ENCODE results near the gene ARL8B.
A peak's percentile ranks its signal among the peaks of the same experiment; 100 is the strongest.
"Not testable (repeated sequence)": the region's sequence is repeated elsewhere in the genome, so short reads cannot be mapped to it uniquely, and the experiment has no call there.

Gene ARL8B

DNA sequence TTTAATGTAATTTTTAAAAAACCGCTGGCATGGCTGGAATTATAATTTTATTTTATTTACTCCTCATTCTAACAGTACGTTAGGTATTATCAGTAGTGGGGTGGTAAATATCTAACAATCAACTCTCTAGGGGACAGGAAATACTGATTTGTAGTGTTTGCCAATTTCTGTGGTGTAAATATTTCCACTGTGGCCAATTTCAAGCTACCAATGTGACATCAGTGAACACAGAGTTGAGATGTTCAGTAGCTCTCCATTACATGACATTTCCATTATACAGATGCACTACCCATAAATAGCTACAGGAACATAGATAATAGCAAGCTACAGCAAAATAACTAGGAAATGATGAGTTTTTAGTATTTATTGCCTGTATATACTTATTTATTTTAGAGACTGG lies 10.0 kb upstream of the ARL8B start:
- DNase-seq (ENCODE audit: low spot score) = no peak

DNA sequence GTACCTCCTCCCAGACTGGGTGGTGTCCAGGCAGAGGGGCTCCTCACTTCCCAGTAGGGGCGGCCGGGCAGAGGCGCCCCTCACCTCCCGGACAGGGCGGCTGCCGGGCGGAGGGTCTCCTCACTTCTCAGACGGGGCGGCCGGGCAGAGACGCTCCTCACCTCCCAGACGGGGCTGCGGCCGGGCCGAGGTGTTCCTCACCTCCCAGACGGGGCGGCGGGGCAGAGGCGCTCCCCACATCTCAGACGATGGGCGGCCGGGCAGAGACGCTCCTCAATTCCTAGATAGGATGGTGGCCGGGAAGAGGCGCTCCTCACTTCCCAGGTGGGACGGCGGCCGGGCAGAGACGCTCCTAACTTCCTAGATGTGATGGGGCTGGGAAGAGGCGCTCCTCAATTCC lies 8.4 kb upstream of the ARL8B start:
- DNase-seq (ENCODE audit: low spot score) = not testable (repeated sequence)

DNA sequence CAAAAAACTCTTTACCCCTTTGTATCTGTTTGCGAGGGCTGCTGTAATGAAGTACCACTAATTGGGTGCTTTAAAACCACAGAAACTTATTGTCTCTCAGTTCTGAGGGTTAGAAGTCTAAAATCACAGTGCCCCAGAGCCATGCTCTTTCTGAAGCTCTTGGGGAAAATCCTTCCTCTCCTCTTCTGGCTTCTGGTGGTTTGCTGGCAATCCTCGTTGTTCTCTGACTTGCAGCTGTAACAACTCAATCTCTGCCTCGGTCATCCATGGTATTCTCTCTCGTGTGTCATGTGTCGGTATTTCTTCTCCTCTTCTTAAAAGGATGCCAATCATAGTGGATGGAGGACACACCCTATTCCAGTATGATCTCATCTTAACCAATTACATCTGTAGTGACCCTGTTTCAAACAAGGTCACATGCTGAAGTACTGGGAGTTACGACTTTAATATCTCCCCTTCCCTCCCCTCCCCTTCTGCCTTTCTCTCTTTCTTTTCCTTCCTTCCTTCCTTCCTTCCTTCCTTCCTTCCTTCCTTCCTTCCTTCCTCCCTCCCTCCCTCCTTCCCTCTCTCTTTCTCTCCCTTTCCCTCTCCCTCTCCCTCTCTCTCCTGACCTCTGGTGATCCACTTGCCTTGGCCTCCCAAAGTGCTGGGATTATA lies 6.5 kb upstream of the ARL8B start:
- no peak for DNase-seq (ENCODE audit: low spot score)

DNA sequence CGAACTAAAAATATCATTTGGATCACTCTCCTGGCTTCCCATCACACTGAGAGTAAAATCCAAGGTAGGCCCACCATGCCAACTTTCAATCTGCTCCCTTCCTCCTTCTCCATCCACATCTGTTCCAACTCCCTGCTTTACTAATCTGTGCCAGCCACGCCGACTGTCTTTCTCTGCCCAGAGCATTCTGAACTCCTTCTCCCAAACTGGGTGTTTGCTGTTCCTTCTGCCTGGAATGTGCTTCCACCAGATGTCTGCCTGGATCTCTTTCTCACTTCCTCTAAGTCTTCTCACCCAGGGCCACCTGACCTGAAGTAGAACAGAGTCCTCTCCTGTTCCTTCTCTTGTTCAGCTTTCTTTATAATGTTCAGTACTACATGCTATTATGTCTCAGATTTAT lies 5.6 kb upstream of the ARL8B start:
- DNase-seq (ENCODE audit: low spot score) = no peak

DNA sequence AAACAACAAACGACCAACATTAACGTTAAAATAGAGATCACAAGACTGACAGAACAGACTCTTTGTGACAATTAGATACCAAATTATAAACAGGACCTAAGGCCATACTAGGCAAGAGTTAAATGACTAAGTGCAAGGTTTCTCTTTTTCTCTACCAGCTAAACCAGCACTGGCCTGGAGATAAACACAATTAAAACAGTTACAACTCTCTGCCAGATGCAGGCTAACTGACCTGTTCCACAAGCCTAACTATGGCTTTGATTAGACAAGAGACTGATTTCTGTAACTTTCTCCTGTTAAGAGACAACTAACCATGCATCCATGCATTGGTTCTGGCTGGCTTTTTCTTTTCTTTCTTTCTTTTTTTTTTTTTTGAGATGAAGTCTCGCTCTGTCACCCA lies 1.6 kb upstream of the ARL8B start:
- no peak for DNase-seq (ENCODE audit: low spot score)

DNA sequence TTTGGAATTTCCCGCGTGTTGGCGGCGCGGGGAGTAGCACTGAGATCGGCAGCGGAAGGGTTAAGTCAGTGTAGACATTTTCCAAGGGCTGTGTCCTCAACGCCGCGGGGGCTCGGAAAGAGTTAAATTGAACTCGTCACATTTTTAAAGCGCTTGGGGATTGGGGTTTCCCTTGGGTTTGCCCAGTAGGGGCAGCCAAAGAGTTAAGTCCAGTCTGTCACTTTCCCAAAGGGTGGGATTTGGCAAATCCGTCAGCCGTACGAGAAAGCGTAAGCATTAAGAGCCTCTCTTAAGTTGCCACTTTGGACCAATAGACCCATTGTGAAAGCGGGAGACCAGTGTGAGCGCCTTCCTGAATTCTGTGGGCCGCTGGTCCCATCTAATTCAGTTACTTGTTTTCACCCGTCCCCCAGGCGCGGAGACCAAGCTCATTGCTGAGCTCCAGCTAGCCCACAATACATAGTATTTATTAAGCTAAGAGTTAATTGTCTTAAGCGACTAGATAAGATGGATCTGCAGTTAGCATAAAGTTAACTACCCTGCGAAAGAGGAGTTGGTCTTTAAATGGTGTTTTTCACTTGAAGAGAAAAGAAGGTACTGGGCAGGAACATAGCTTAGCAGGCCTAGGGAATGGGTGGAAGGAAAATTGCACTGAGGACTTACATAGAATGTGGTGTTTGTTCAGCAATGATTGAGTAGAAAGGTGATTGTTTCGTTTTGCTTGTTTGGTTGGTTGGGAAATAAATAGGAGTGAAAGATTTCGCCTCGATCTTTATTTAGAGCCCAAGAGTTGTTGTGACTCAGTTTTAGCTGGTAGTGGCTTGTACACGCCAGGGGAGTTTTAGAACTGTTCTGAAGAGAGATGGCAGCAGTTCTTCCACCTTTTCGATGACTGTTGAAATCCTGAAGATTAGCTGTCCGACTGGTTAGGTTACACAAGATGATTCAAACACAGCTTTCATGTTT lies 932 bp downstream of the ARL8B start:
- DNase-seq (ENCODE audit: low spot score) = peak; percentile 74

DNA sequence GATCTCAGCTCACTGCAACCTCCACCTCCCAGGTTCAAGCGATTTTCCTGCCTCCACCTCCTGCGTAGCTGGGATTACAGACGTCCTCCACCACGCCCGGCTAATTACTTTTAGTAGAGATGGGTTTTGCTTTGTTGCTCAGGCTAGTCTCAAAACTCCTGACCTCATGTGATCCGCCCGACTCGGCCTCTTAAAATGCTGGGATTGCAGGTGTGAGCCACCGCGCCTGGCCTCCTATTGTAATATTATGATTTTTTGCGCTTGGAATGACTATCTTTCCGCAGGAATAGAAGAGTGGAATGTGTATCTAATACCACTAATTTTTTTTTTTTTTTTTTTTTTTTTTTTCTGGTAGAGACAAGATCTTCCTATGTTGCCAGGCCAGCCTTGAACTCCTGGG lies 1.8 kb downstream of the ARL8B start:
- DNase-seq (ENCODE audit: low spot score) = peak; percentile 27

DNA sequence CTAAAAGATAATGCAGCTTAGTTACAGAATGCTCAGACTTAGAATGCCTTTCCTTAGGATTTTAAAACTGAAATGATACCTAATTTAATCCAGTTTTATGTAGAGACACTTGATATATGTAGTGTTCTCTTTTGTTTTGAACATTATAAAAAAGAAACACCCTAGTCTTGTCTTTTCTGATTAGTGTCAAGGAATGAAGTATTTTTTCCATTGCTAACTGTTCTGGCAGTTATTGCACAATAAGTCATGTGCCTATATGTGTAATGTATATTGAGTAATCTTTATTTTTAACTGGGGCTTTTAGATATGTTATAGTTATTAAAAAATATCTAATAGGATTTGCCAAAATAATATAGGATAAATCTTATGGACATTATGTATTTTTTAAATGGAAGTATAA lies 4.5 kb downstream of the ARL8B start:
- DNase-seq (ENCODE audit: low spot score) = no peak

DNA sequence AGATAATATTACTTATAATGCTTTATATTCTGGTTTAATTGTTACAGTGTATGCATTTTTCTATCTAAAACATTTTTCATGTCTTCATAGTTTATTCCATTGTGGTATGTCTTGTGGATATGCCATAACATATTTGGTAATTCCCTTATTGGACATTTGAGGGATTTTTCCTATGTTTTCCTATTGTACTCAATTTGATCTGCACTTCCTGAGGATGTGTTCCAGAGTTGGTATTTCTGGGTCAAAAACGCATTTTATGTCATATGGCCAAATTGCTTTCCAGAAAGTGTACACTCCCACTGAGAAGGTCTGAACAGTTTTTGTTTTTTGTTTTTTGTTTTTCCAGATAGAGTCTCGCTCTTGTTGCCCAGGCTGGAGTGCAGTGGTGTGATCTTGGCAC lies 6.8 kb downstream of the ARL8B start:
- DNase-seq (ENCODE audit: low spot score) = no peak

DNA sequence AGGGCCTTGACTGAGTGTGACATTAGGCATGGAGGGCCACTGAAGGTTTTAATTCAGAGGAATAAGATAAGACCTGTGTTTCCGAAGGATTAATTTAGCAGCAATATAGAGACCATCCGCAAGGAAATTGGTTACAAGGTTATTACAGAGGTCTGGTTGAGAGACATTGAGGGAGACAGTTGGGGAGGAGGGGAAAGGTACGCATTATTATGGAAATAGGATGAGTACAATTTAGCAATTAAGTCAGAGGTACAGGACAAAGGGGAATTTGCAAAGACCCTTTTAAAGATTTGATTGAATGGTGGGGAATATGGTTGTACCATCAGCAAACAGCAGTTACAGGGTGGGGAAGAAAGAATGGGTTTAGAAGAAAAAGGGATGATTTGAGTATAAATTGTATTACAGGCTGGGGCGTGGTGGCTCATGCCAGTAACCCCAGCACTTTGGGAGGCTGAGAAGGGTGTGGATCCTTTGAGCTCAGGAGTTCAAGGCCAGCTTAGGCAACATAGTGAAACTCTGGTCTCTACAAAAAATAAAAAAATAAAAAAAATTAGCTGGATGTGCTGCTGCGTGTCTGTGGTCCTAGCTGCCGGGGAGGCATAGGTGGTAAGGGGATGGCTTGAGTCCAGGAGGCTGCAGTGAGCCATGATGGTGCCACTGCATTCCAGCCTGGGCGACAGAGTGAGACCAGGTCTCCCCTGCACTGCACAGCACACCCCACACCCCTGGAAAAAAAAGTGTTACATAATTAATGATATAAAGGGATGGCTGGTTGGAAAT lies 11.3 kb downstream of the ARL8B start:
- DNase-seq (ENCODE audit: low spot score) = peak; percentile 33

DNA sequence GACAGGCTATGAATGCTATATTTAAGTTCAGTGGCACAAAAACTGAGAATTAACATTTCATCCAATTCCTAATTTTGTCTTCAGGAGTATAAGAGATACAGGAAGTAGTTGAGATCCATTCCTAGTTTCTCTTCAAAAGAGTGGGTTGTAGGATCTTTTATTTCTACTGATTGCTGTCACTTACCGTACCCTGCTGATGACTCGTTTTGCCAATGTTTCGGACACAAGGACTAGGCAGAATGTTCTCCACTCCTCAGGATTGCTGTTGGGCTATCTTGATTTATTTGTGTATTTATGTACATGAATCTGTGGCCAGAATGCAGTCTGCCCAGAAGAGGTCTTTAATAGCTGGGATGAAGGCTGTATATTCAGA lies 11.9 kb downstream of the ARL8B start:
- no peak for DNase-seq (ENCODE audit: low spot score)

DNA sequence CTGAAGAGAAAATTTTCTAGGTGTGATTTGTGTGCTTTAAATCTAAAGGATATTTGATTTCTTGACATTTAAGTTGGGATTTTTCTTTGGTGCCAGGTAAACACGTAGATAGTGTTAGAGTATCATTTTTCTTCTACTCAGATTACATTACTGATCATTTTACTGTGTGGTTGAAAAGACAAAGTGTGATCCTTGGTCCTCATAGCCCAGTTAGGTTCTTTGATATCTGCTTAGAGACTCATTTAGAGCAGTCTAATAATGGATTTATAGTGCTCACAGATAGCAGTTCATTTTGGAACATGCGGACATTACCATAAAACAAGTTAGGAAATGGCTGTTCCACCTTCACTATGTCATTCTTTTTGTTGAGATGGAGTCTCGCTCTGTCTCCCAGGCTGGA lies 12.4 kb downstream of the ARL8B start:
- DNase-seq (ENCODE audit: low spot score) = no peak

DNA sequence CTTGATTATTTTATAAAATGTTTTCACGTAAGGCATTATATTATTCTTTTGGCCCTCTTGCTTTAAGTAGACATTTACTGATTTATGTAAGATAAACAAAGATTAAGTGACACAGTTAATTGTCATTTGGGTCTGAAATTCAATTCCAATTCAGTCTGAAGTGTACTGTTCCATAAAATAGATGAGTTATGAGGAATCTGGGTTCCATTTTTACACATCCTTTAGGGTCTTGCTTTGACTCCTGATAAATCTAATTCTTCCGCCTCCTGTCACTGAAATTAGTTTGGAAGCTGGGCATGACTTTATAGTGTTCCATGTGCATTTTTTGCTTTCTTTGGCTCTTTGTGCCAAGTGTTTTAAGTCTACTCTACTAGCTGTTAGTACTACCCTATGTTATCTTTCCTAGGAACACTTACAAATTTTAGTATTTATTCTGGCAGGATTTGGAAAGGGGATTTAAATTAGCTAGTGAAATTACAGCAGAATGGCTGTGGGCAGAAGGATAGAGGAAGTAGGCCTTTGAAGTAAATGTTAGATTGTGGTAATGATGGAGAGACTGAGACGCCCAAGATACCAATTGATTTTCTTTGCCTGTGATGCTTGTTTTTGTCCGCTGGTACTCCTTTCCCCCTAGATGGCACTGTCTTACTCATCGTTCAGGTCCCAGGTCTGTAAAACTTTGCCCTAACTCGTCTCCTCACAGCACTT lies 14.3 kb downstream of the ARL8B start:
- DNase-seq (ENCODE audit: low spot score) = peak; percentile 48

DNA sequence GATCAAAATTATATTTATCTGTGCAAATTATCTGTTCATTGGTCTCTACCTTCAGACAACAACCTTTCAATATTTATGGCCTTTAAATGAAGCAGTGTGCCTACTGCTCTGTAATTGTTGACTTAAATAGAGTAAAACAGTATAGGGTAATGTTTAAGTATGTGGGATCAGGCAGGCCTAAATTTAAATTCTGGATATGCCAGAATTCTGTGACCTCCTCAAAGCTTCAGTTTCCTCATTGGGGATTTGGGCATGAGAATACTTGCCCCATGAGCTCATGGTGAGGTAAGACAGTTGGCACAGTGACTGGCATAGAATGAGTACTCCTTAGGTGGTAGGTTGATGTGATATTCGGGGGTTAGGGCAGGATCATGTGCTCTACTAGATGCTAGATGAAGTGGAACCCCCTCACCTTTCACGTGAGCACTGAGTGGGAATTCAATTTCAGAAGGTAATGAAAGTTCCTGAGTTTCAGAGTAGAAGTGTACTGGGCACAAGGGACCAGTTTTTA lies 14.9 kb downstream of the ARL8B start:
- peak; percentile 67 for DNase-seq (ENCODE audit: low spot score)

DNA sequence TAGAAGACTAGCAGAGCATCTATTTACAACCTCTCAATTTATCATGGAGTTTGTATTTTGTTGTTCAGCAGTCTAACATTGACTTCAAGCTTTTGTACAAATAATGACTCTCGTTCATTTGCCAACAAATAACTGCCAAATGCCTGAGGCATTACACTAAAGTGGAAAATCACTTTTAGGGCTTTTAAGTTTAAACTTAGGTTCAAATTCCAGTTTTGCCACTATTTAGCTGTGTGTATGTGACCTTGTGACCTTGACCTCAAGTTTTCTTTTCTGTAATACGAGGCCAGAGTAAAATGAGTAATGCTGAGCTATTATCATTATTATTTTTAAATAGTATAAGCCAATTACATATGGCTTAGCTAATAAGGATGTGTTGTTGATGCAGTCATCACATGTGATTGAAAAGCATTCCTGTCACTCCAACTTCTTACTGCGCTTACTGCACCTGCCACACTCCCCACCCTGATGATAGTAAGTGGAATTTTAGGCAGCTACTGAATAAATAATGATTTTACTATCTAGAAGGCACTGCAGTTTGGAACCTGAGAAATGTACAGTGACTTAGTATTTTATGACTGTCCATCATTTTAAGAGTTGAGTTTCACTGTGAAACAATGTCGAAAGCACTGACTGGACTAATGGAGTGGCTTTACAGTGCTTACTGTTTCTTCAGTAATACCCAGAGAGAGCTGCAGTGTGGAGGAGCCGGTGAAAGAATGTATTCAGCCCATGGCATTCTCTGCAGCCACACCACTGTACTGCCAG lies 16.3 kb downstream of the ARL8B start:
- DNase-seq (ENCODE audit: low spot score) = no peak

DNA sequence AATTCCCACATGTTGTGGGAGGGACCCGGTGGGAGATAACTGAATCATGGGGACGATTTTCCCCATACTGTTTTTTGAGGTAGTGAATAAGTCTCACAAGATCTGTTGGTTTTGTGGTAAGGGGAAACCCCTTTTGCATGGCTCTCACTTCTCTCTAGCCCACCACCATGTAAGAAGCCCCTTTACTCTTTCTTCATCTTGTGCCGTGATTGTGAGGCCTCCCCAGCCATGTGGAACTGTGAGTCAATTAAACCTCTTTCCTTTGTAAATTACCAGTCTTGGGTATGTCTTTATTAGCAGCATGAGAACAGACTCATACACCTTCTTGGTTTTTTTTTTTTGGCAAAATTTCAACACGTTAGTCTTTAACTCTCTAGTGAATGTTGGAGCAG lies 18.1 kb downstream of the ARL8B start:
- peak; percentile 53 for DNase-seq (ENCODE audit: low spot score)

DNA sequence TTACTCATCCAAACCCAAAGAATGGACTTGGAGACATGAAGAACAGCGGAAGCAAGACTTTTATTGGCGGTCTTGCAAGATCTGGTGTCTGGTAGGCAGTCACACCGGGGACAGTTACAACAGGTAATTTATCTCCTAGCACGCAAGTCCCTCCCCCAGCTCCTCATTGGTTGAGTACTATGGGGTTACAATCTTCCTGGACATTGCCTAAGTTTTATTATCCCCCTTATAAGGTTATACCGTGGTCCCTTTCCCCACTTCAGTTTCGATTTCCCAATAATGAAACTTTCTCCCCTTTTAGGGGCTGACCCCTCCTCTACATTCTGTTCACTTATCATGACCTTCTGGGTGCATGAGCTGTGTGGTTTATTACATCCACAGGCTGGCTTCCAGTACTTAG lies 18.7 kb downstream of the ARL8B start:
- no peak for DNase-seq (ENCODE audit: low spot score)

DNA sequence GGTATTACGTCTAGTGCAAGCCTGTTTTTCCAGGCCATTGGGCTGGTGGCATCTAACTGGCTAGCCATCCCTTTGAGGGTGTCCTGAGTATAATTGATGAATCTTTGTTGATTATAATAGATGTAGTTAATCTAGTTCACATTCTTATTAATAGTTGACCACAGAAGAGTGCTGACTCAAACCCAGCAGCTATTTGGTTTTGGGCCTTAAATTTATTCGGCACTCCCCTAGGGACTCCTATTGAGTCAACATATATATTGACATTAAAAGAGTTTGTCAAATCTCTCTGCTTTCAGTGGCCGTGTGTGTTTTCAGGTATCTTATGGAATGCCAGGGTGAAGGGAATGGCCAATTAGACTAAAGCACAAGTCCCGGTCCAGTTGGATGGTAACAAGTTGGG lies 19.7 kb downstream of the ARL8B start:
- no peak for DNase-seq (ENCODE audit: low spot score)

DNA sequence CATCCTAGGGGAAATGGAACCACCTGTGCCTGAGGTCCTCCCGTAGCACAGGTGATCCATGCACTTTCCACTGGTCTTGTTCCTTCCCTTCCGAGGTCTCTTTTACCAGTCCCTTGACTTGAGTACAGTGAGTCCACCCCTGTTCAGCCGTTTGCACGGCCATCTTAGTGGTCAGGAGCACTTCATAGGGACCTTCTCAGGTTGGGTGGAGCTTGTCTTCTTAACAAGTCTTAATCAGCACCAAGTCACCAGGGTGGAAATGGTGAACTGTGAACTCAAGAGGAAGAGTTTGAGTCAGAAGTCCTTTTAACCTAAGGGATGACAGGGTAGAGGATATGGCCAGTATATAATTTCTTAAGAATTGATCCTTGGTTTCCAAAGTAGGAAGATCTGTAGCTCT lies 21.4 kb downstream of the ARL8B start:
- DNase-seq (ENCODE audit: low spot score) = no peak

DNA sequence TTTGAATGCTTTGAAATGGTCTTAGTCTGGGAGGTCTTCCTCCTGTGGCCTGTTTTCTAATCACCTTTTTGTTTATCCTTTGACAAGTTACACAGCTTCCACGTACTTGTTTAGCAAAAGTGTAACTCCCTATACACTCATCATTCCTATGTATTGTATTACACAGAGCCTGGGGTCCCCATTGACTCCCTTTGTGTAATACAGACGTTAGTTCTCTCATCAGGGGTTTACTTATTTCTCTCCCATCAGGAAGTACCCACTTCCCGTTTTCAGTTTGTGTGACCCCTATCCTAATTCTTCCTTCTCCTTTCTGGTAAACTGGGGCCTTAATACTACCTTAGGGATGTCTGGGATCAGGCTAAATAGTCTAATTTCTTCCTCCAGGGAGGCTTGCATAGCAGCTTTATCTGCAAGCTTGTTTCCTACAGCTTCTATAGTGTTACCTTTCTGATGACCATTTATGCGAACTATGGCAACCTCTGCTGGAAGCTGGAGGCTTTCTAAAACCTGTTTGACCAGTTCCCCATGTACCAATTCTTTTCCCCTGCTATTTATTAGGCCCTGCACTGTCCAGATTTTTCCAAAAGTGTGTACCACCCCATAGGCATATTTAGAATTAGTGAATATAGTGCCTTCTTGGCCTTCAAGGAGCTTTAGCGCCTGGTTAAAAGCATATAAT lies 22.4 kb downstream of the ARL8B start:
- DNase-seq (ENCODE audit: low spot score) = no peak

DNA sequence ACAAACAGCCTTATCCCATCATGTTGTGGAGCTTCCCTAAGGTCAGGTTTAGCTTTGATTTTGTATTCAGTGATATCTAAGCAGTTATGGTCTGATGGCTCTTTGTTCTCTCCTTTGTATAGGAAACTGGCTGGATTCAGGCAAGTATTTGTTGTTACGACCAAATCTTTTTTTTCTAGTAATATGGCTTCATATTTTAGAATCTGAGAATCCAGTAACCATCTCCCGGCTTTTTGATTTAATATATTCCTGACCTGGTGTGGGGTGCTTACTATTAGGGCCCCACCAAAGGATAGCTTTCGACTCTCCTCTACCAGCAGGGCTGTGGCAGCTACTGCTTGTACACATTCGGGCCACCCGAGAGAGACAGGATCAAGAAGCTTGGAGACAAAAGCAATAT lies 23.0 kb downstream of the ARL8B start:
- no peak for DNase-seq (ENCODE audit: low spot score)

All from kidney tubule cell (primary cell).